Measurements from ENCODE around the gene DIO3.

The DIO3 gene

DNA sequence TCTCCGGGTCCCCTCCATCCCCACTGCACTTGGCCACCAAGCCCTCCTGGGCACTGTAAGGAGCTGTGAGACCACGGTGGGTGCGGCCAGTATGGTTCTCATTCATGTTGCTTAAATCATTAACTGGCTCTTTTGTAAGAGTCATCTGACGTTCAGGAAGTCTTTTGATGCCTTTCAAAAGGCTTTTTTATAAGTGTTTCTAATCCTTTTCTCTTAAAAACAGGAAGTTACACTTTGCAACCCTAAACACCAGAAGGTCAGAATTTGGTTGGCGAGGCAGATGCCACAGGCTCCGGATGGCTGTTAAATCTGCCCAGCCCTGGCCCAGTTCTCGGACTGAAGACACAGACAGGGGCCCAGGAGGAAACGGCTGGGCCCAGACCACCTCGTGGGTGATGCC, 26.1 kb upstream of the DIO3 start:
- H3K27ac ChIP-seq (ENCODE audit: poor library complexity, severe bottlenecking) = no peak overlapping the region
- DNase-seq (ENCODE audit: low spot score) = no peak
- TF ChIP-seq, protein P1, sequence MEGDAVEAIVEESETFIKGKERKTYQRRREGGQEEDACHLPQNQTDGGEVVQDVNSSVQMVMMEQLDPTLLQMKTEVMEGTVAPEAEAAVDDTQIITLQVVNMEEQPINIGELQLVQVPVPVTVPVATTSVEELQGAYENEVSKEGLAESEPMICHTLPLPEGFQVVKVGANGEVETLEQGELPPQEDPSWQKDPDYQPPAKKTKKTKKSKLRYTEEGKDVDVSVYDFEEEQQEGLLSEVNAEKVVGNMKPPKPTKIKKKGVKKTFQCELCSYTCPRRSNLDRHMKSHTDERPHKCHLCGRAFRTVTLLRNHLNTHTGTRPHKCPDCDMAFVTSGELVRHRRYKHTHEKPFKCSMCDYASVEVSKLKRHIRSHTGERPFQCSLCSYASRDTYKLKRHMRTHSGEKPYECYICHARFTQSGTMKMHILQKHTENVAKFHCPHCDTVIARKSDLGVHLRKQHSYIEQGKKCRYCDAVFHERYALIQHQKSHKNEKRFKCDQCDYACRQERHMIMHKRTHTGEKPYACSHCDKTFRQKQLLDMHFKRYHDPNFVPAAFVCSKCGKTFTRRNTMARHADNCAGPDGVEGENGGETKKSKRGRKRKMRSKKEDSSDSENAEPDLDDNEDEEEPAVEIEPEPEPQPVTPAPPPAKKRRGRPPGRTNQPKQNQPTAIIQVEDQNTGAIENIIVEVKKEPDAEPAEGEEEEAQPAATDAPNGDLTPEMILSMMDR (IDR thresholded peaks at IDR 0.05; ENCODE audit: poor library complexity, severe bottlenecking) = no peak
- no peaks in the 10 kb centered on the region for H3K9me3 ChIP-seq (ENCODE audit: severe bottlenecking)
- no peaks in the 10 kb centered on the region for H3K36me3 ChIP-seq (ENCODE audit: low read depth)
- H3K4me1 ChIP-seq (ENCODE audit: insufficient read depth, poor library complexity, severe bottlenecking) = no peaks in the 10 kb centered on the region
- H3K27me3 ChIP-seq (ENCODE audit: insufficient read depth, poor library complexity, severe bottlenecking) = no peaks in the 10 kb centered on the region
- no peak overlapping the region for H3K4me3 ChIP-seq (ENCODE audit: severe bottlenecking)
- no peak for ATAC-seq (ENCODE audit: low read depth)

- Histone ChIP-seq H3K27ac (ENCODE audit: poor library complexity, severe bottlenecking) (no peak overlapping the region), H3K27me3 (ENCODE audit: insufficient read depth, poor library complexity, severe bottlenecking) (no peaks in the 10 kb centered on the region), H3K36me3 (ENCODE audit: low read depth) (no peaks in the 10 kb centered on the region), H3K4me3 (ENCODE audit: severe bottlenecking) (no peak overlapping the region), H3K4me1 (ENCODE audit: insufficient read depth, poor library complexity, severe bottlenecking) (no peaks in the 10 kb centered on the region), H3K9me3 (ENCODE audit: severe bottlenecking) (no peaks in the 10 kb centered on the region)
- TF ChIP-seq, protein P1 (IDR thresholded peaks at IDR 0.05; ENCODE audit: poor library complexity, severe bottlenecking) = no peak
- ATAC-seq (ENCODE audit: low read depth) (no peak), DNase-seq (ENCODE audit: low spot score) (no peak)
Measured at GRCh38 chr14:101535701-101536207, 25.5 kb upstream of the DIO3 start.

DNA sequence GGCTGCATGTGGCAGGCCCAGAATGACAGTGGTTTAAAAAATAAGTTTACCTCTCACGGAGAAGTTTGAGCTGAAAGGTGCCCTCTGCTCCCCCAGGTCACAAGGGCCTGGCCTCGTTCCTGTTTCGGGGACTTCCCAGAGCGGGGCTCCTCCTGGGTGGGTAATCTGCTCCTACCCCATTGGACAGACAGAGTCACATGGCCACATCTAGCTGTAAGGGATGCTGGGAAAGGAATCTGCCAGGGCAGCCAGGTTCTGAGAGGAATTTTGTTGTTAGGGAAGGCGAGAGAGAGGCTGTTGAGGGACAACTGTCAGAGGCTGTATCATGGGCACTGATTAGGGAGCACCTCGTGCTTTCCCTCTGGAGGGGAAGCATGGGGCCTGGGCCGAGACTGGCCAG, 24.0 kb upstream of the DIO3 start:
- no peak overlapping the region for H3K27ac ChIP-seq (ENCODE audit: poor library complexity, severe bottlenecking)
- H3K9me3 ChIP-seq (ENCODE audit: severe bottlenecking) = no peaks in the 10 kb centered on the region
- DNase-seq (ENCODE audit: low spot score) (no peak), ATAC-seq (ENCODE audit: low read depth) (no peak)
- H3K27me3 ChIP-seq (ENCODE audit: insufficient read depth, poor library complexity, severe bottlenecking) = no peaks in the 10 kb centered on the region
- TF ChIP-seq, protein P1 (IDR thresholded peaks at IDR 0.05; ENCODE audit: poor library complexity, severe bottlenecking) = no peak
- H3K4me3 ChIP-seq (ENCODE audit: severe bottlenecking) = no peak overlapping the region
- no peaks in the 10 kb centered on the region for H3K4me1 ChIP-seq (ENCODE audit: insufficient read depth, poor library complexity, severe bottlenecking)
- no peaks in the 10 kb centered on the region for H3K36me3 ChIP-seq (ENCODE audit: low read depth)

DNA sequence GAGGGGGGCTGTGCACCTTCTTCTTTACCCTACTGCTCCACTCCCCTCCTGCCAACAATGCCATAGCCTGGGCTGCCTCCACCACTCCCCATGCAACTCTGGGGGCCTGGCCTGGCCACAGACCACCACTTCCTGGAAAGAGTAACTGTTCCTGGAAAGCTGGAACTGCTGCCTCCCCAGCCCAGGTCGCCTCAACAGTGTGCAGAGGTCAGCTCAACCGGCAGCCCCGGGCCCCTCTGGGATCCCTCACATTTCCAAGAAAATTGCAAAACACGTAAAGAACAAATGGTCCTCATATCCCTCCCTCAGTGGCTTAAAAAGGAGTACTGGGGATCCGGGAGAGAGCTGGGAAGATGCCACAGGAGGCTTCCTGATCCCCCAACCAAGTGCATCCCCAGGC, 22.4 kb upstream of the DIO3 start:
- Histone ChIP-seq H3K4me3 (ENCODE audit: severe bottlenecking) (no peak overlapping the region), H3K27ac (ENCODE audit: poor library complexity, severe bottlenecking) (no peak overlapping the region), H3K4me1 (ENCODE audit: insufficient read depth, poor library complexity, severe bottlenecking) (no peaks in the 10 kb centered on the region), H3K27me3 (ENCODE audit: insufficient read depth, poor library complexity, severe bottlenecking) (no peaks in the 10 kb centered on the region), H3K9me3 (ENCODE audit: severe bottlenecking) (no peaks in the 10 kb centered on the region), H3K36me3 (ENCODE audit: low read depth) (no peaks in the 10 kb centered on the region)
- DNase-seq (ENCODE audit: low spot score) = no peak
- TF ChIP-seq, protein P1 (IDR thresholded peaks at IDR 0.05; ENCODE audit: poor library complexity, severe bottlenecking) = no peak
- no peak for ATAC-seq (ENCODE audit: low read depth)

DNA sequence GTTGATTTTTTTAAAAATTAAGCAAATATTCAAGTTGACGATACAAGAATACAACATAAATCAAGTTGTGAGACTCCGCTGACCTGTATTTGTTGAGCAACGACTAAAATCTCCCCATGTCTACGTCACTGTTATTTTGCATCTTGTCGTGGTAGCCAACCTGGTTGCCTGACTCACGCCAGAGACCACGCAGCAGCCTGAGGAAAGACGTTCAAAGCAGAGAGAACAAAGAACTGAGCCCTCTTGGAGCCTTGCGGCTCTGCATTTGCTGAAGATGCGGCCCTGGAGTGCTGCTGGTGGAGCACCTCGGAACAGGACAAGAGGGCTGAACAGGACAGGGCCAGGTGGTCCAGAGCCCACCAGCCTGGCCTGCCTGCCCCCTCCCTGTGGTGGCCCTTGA, 21.4 kb upstream of the DIO3 start:
- TF ChIP-seq, protein P1 (IDR thresholded peaks at IDR 0.05; ENCODE audit: poor library complexity, severe bottlenecking) = no peak
- Histone ChIP-seq H3K4me3 (ENCODE audit: severe bottlenecking) (no peak overlapping the region), H3K4me1 (ENCODE audit: insufficient read depth, poor library complexity, severe bottlenecking) (no peaks in the 10 kb centered on the region), H3K9me3 (ENCODE audit: severe bottlenecking) (no peaks in the 10 kb centered on the region), H3K27me3 (ENCODE audit: insufficient read depth, poor library complexity, severe bottlenecking) (no peaks in the 10 kb centered on the region), H3K36me3 (ENCODE audit: low read depth) (no peaks in the 10 kb centered on the region), H3K27ac (ENCODE audit: poor library complexity, severe bottlenecking) (no peak overlapping the region)
- ATAC-seq (ENCODE audit: low read depth) (no peak), DNase-seq (ENCODE audit: low spot score) (no peak)
